SK-N-SH (cell line): ENCODE data around the gene MADCAM1. TPM values are rescaled to one million over a fixed set of nuclear protein-coding genes. Genes with fewer than 3 reads are reported as not detected.

ENCODE experiments used
- CTCF ChIA-PET: fragments of 300-600, 350-600 bp; formaldehyde crosslinking; extraction: SDS; loops from one replicate; lab custom pipeline; 2021; lab: Yijun Ruan, JAX
- POLR2A ChIA-PET: fragments of 350-600 bp; sonication (Branson Sonifier 250); formaldehyde crosslinking; extraction: SDS; loops from one replicate; lab custom pipeline; 2020; ENCODE audit warnings: antibody characterized with exemption, inconsistent platforms; lab: Yijun Ruan, JAX
- DNase-seq: peaks from one replicate; pipeline ENCODE4 v3.0.0; 2012
- H2AFZ ChIP-seq: fragments of 200-600 bp; sonication (generic); 2 replicates; pipeline ENCODE4 v1.8.1; 2016; ENCODE audit warnings: antibody characterized with exemption, mild to moderate bottlenecking, low read depth
- H3F3A ChIP-seq: fragments of 200-600 bp; sonication (generic); replicated peaks from 2 replicates; pipeline ENCODE3; 2016; ENCODE audit warnings: antibody characterized with exemption, mild to moderate bottlenecking; ENCODE audit not compliant: insufficient read depth
- H3K27ac ChIP-seq, 2 experiments: fragments of 200-500 bp in 1 of 2; fragments of 200-600 bp in 1 of 2; sonication (Bioruptor generic) in 1 of 2; sonication (generic), shearing (Covaris generic) in 1 of 2; 2 replicates each; pipeline versions ENCODE4 v1.5.1 to v1.6.1; 2014 to 2016; ENCODE audit warnings: low read depth in 2 of 2, inconsistent platforms in 1 of 2, low read length in 1 of 2, mild to moderate bottlenecking in 1 of 2, mixed read lengths in 1 of 2
- H3K27me3 ChIP-seq: fragments of 200-600 bp; sonication (generic), shearing (Covaris generic); 2 replicates; pipeline ENCODE4 v1.6.1; 2016; ENCODE audit warnings: mixed run types; ENCODE audit not compliant: insufficient read depth
- H3K36me3 ChIP-seq, 2 experiments: fragments of 200-500 bp in 1 of 2; fragments of 200-600 bp in 1 of 2; sonication (Bioruptor generic) in 1 of 2; sonication (generic) in 1 of 2; replicated peaks in 1 of 2; 2 replicates each; pipeline versions ENCODE3 to v1.5.1; 2014 to 2016; ENCODE audit warnings: low read length in 1 of 2, mild to moderate bottlenecking in 1 of 2; ENCODE audit not compliant: insufficient read depth in 2 of 2, control insufficient read depth in 1 of 2
- H3K4me1 ChIP-seq, 2 experiments: fragments of 200-500 bp in 1 of 2; fragments of 200-600 bp in 1 of 2; sonication (Bioruptor generic) in 1 of 2; sonication (generic), shearing (Covaris generic) in 1 of 2; 2 replicates each; pipeline versions ENCODE4 v1.5.1 to v1.6.1; 2014 to 2016; ENCODE audit warnings: low read depth in 1 of 2, low read length in 1 of 2, mixed run types in 1 of 2; ENCODE audit not compliant: insufficient read depth in 2 of 2, control insufficient read depth in 1 of 2
- H3K4me2 ChIP-seq: fragments of 200-600 bp; sonication (generic), shearing (Covaris generic); 2 replicates; pipeline ENCODE4 v1.6.1; 2017; ENCODE audit warnings: mixed run types
- H3K4me3 ChIP-seq, 2 experiments: fragments of 200-500 bp in 1 of 2; fragments of 200-600 bp in 1 of 2; sonication (Bioruptor generic) in 1 of 2; sonication (generic), shearing (Covaris generic) in 1 of 2; 2 replicates each; pipeline versions ENCODE4 v1.5.1 to v1.8.1; 2014 to 2016; ENCODE audit warnings: low read depth in 2 of 2, inconsistent platforms in 1 of 2, low read length in 1 of 2, mild to moderate bottlenecking in 1 of 2, mixed read lengths in 1 of 2, moderate library complexity in 1 of 2
- H3K79me2 ChIP-seq: fragments of 200-600 bp; sonication (generic); 2 replicates; pipeline ENCODE4 v1.8.1; 2017; ENCODE audit warnings: mild to moderate bottlenecking; ENCODE audit not compliant: insufficient read depth
- H3K9ac ChIP-seq: fragments of 200-600 bp; sonication (generic); 2 replicates; pipeline ENCODE4 v1.6.1; 2017; ENCODE audit warnings: mixed run types
- H3K9me2 ChIP-seq: fragments of 200-600 bp; sonication (generic); 2 replicates; pipeline ENCODE4 v1.6.1; 2017; ENCODE audit warnings: mixed run types
- H3K9me3 ChIP-seq: fragments of 200-600 bp; sonication (generic); 2 replicates; pipeline ENCODE4 v1.6.1; 2017; ENCODE audit warnings: mixed run types, mild to moderate bottlenecking, moderate library complexity
- H4K20me1 ChIP-seq: fragments of 200-600 bp; sonication (generic); 2 replicates; pipeline ENCODE4 v1.6.1; 2017; ENCODE audit warnings: mild to moderate bottlenecking, mixed run types; ENCODE audit not compliant: insufficient read depth
- ELF1 ChIP-seq: IDR thresholded peaks from 2 replicates; pipeline ENCODE4 v1.4.0; 2012
- EP300 ChIP-seq, 2 experiments: IDR thresholded peaks; 2 replicates each; pipeline versions ENCODE4 v1.4.0 to v1.6.1; 2012; ENCODE audit warnings: borderline replicate concordance in 1 of 2, low read depth in 1 of 2, low read length in 1 of 2
- FOSL2 ChIP-seq: IDR thresholded peaks from 2 replicates; pipeline ENCODE4 v1.4.0; 2012; ENCODE audit warnings: low read depth, mild to moderate bottlenecking, moderate library complexity, borderline replicate concordance
- FOXM1 ChIP-seq: IDR thresholded peaks from 2 replicates; pipeline ENCODE4 v1.4.0; 2012; ENCODE audit warnings: low read depth, mild to moderate bottlenecking
- GATA2 ChIP-seq: sonication (generic); formaldehyde crosslinking; IDR thresholded peaks from 2 replicates; pipeline ENCODE4 v1.5.0; 2020; ENCODE audit warnings: mild to moderate bottlenecking, missing genetic modification reagents
- JUND ChIP-seq: IDR thresholded peaks from 2 replicates; pipeline ENCODE4 v1.4.0; 2012
- RFX5 ChIP-seq: IDR thresholded peaks from 2 replicates; pipeline ENCODE4 v1.6.1; 2012; ENCODE audit warnings: mild to moderate bottlenecking, improper control_type of control experiment, low read length
- SIN3A ChIP-seq: IDR thresholded peaks from 2 replicates; pipeline ENCODE4 v1.6.1; 2012; ENCODE audit warnings: low read depth, mild to moderate bottlenecking, low read length, moderate library complexity, borderline replicate concordance
- SMC3 ChIP-seq: IDR thresholded peaks from 2 replicates; pipeline ENCODE4 v1.6.1; 2012; ENCODE audit warnings: low read depth, low read length, improper control_type of control experiment
- TAF1 ChIP-seq: IDR thresholded peaks from 2 replicates; pipeline ENCODE4 v1.6.1; 2012; ENCODE audit warnings: low read depth, mild to moderate bottlenecking, low read length, moderate library complexity, borderline replicate concordance
- TCF12 ChIP-seq: IDR thresholded peaks from 2 replicates; pipeline ENCODE4 v1.4.0; 2012
- TEAD4 ChIP-seq: IDR thresholded peaks from 2 replicates; pipeline ENCODE4 v1.4.0; 2012; ENCODE audit warnings: mild to moderate bottlenecking, borderline replicate concordance; ENCODE audit not compliant: insufficient read depth
- YY1 ChIP-seq: IDR thresholded peaks from 2 replicates; pipeline ENCODE4 v1.4.0; 2012; ENCODE audit warnings: low read depth, mild to moderate bottlenecking
- WGBS: methylation state at CpG from one replicate; pipeline ENCODE4 v1.1.6; 2017; ENCODE audit warnings: low lambda C conversion rate; 5-methylcytosine and 5-hydroxymethylcytosine counted together
- polyA plus RNA-seq, 3 experiments: library from polyadenylated mRNA; depleted of rRNA; stranded (reverse); fragments of >200 nt; gene quantifications; 2 replicates each; pipeline ENCODE4 v1.2.3, GENCODE V29; 2012
- TF ChIP-seq, protein P1 (sequence below): IDR thresholded peaks from 2 replicates; pipeline ENCODE4 v1.4.0; 2012; ENCODE audit warnings: low read depth, borderline replicate concordance
- TF ChIP-seq, protein P2 (sequence below): IDR thresholded peaks from 2 replicates; pipeline ENCODE4; 2012
- TF ChIP-seq, protein P3 (sequence below): fragments of 200-600 bp; sonication (generic); IDR thresholded peaks from 2 replicates; pipeline ENCODE4 v1.6.1; 2017; ENCODE audit warnings: antibody characterized with exemption, mild to moderate bottlenecking, moderate library complexity
- TF ChIP-seq, protein P4 (sequence below): fragments of 150-350 bp; IDR thresholded peaks from 2 replicates; pipeline ENCODE4 v1.6.1; 2017; ENCODE audit warnings: antibody characterized with exemption, low read length, low read depth, borderline replicate concordance

The MADCAM1 gene
- polyA plus RNA-seq, 1 of the 3 experiments (the other 2 are of a cell fraction): 0.81 TPM

DNA sequence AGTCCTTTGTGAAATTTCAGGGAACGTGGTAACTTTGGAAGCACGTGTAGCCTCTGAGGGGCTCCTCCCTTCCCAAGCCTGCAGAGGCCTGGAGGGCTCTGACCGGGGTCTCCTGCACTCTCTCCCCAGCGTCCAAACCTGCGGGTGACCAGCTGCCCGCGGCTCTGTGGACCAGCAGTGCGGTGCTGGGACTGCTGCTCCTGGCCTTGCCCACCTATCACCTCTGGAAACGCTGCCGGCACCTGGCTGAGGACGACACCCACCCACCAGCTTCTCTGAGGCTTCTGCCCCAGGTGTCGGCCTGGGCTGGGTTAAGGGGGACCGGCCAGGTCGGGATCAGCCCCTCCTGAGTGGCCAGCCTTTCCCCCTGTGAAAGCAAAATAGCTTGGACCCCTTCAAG is 8.3 kb downstream of the MADCAM1 start:
- Histone ChIP-seq H3K9ac (no peak overlapping the region), H3K9me3 (no peaks in the 10 kb centered on the region), H3K27me3 (no peaks in the 10 kb centered on the region), H3K4me1 (peaks cover 3 to 13% of the 10 kb centered on the region in 2 experiments; a peak in 1 of 4 replicates), H2AFZ (no peak overlapping the region), H3K9me2 (no peaks in the 10 kb centered on the region), H3K27ac (no peak overlapping the region), H3F3A (no peaks in the 10 kb centered on the region), H3K36me3 (peaks cover 0 to 2% of the 10 kb centered on the region in 2 experiments), H4K20me1 (no peaks in the 10 kb centered on the region), H3K79me2 (peaks cover 16% of the 10 kb centered on the region), H3K4me2 (no peak overlapping the region), H3K4me3 (no peak overlapping the region)
- WGBS: 93% methylated on average over 7 of the region's 14 CpGs
- POLR2A ChIA-PET: no interaction called here
- CTCF ChIA-PET: interaction anchor here (0.6 to 3.8 kb wide), 4 partner anchors 9 to 1290 kb away, joined by 3 to 33 read pairs (median 5); no protein-coding TSS in a partner anchor
- no peak for DNase-seq
- TF ChIP-seq, protein P1, sequence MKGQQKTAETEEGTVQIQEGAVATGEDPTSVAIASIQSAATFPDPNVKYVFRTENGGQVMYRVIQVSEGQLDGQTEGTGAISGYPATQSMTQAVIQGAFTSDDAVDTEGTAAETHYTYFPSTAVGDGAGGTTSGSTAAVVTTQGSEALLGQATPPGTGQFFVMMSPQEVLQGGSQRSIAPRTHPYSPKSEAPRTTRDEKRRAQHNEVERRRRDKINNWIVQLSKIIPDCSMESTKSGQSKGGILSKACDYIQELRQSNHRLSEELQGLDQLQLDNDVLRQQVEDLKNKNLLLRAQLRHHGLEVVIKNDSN: no peak
- TF ChIP-seq, protein P2, sequence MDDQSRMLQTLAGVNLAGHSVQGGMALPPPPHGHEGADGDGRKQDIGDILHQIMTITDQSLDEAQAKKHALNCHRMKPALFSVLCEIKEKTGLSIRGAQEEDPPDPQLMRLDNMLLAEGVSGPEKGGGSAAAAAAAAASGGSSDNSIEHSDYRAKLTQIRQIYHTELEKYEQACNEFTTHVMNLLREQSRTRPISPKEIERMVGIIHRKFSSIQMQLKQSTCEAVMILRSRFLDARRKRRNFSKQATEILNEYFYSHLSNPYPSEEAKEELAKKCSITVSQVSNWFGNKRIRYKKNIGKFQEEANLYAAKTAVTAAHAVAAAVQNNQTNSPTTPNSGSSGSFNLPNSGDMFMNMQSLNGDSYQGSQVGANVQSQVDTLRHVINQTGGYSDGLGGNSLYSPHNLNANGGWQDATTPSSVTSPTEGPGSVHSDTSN: no peak
- TF ChIP-seq SMC3: no peak
- no peak for TF ChIP-seq RFX5
- no peak for TF ChIP-seq FOSL2
- TF ChIP-seq, protein P3, sequence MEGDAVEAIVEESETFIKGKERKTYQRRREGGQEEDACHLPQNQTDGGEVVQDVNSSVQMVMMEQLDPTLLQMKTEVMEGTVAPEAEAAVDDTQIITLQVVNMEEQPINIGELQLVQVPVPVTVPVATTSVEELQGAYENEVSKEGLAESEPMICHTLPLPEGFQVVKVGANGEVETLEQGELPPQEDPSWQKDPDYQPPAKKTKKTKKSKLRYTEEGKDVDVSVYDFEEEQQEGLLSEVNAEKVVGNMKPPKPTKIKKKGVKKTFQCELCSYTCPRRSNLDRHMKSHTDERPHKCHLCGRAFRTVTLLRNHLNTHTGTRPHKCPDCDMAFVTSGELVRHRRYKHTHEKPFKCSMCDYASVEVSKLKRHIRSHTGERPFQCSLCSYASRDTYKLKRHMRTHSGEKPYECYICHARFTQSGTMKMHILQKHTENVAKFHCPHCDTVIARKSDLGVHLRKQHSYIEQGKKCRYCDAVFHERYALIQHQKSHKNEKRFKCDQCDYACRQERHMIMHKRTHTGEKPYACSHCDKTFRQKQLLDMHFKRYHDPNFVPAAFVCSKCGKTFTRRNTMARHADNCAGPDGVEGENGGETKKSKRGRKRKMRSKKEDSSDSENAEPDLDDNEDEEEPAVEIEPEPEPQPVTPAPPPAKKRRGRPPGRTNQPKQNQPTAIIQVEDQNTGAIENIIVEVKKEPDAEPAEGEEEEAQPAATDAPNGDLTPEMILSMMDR: no peak
- TF ChIP-seq ELF1: no peak
- TF ChIP-seq GATA2 (CRISPR knock-in tag): no peak
- TF ChIP-seq TEAD4: no peak
- TF ChIP-seq, protein P4, sequence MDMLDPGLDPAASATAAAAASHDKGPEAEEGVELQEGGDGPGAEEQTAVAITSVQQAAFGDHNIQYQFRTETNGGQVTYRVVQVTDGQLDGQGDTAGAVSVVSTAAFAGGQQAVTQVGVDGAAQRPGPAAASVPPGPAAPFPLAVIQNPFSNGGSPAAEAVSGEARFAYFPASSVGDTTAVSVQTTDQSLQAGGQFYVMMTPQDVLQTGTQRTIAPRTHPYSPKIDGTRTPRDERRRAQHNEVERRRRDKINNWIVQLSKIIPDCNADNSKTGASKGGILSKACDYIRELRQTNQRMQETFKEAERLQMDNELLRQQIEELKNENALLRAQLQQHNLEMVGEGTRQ: no peak
- TF ChIP-seq JUND: no peak
- TF ChIP-seq TAF1: no peak
- no peak for TF ChIP-seq SIN3A
- TF ChIP-seq TCF12: no peak
- TF ChIP-seq FOXM1: no peak
- TF ChIP-seq YY1: no peak
- no peak for TF ChIP-seq EP300 (IDR thresholded peaks at IDR 0.05; ENCODE audit: borderline replicate concordance in 1 of 2, low read depth in 1 of 2, low read length in 1 of 2)
